GM12878 (cell line): ENCODE measurements around the gene BZW2. TPM values are rescaled to one million over a fixed set of nuclear protein-coding genes. Genes with fewer than 3 reads are reported as not detected.

Experiments used
- ATAC-seq: fragments of 200-7000 bp; cut with Tn5 transposase; 3 replicates; pipeline ENCODE4 v1.9.1; 2020; ENCODE audit warnings: mild to moderate bottlenecking, moderate library complexity
- BruUV-seq: library from RNA; stranded (reverse); fragments of 400-500 nt; replicated peaks from 2 replicates; lab custom pipeline; 2021; lab: Mats Ljungman, UMichigan
- CTCF ChIA-PET: fragments of 300-600 bp; sonication (Branson Sonifier 250); formaldehyde crosslinking; extraction: SDS; loops from one replicate; lab custom pipeline; 2021; ENCODE audit warnings: inconsistent platforms; lab: Yijun Ruan, JAX
- POLR2A ChIA-PET: fragments of 350-600 bp; formaldehyde crosslinking; extraction: SDS; loops from one replicate; lab custom pipeline; 2021; ENCODE audit warnings: inconsistent platforms; lab: Charles Lee
- RAD21 ChIA-PET: fragments of 300-600 bp; sonication (Branson Sonifier 250); formaldehyde crosslinking; loops from one replicate; lab custom pipeline; 2023; ENCODE audit warnings: antibody characterized with exemption; ENCODE audit not compliant: unreplicated experiment; lab: Charles Lee
- SMC1A ChIA-PET: fragments of 300-600 bp; sonication (Branson Sonifier 250); formaldehyde crosslinking; loops from one replicate; lab custom pipeline; 2023; ENCODE audit not compliant: unreplicated experiment, uncharacterized antibody; lab: Charles Lee
- DNase-seq: peaks from one replicate; pipeline ENCODE4 v3.0.0-alpha.2; 2011; ENCODE audit warnings: low read depth, low spot score
- FAIRE-seq: peaks from 3 replicates; lab custom pipeline; 2011; peaks lifted over from hg19 to GRCh38; lab: Jason Lieb, UNC
- H2AFZ ChIP-seq: 2 replicates; pipeline ENCODE4 v1.6.0; 2011; ENCODE audit warnings: low read depth, low read length, control low read depth; ENCODE audit not compliant: control insufficient read depth
- H3K27ac ChIP-seq: 2 replicates; pipeline ENCODE4 v1.5.1; 2011; ENCODE audit warnings: control low read depth; ENCODE audit not compliant: control insufficient read depth, insufficient read depth
- H3K27me3 ChIP-seq, 2 experiments: replicated peaks in 1 of 2; 2 replicates each; pipeline versions ENCODE4 v1.6.0 to v1.6.1; 2011; ENCODE audit warnings: low read length in 1 of 2; ENCODE audit not compliant: control insufficient read depth in 2 of 2, insufficient read depth in 2 of 2
- H3K36me3 ChIP-seq, 2 experiments: 2 replicates each; pipeline ENCODE4 v1.5.1; 2011; ENCODE audit warnings: low read length in 1 of 2; ENCODE audit not compliant: control insufficient read depth in 2 of 2, insufficient read depth in 2 of 2
- H3K4me1 ChIP-seq: 2 replicates; pipeline ENCODE4 v1.6.1; 2011; ENCODE audit warnings: mild to moderate bottlenecking, low read length, moderate library complexity, mixed read lengths; ENCODE audit not compliant: control insufficient read depth, insufficient read depth
- H3K4me2 ChIP-seq: 2 replicates; pipeline ENCODE4 v1.6.0; 2011; ENCODE audit warnings: control low read depth; ENCODE audit not compliant: control insufficient read depth, insufficient read depth
- H3K4me3 ChIP-seq: fragments of 200-600 bp; sonication (generic); 2 replicates; pipeline ENCODE4 v1.5.1; 2016
- H3K79me2 ChIP-seq: 2 replicates; pipeline ENCODE4 v1.6.0; 2011; ENCODE audit warnings: low read length; ENCODE audit not compliant: control insufficient read depth, insufficient read depth
- H3K9ac ChIP-seq: 2 replicates; pipeline ENCODE4 v1.8.0; 2011; ENCODE audit warnings: low read length, control low read depth, mixed read lengths; ENCODE audit not compliant: control insufficient read depth, insufficient read depth
- H3K9me3 ChIP-seq: replicated peaks from 3 replicates; pipeline ENCODE4 v1.5.1; 2011; ENCODE audit warnings: mild to moderate bottlenecking, low read length; ENCODE audit not compliant: control insufficient read depth, insufficient read depth
- H4K20me1 ChIP-seq: 2 replicates; pipeline ENCODE4 v1.6.0; 2011; ENCODE audit not compliant: control insufficient read depth, insufficient read depth
- FOXK2 ChIP-seq: fragments of 450-650 bp; IDR thresholded peaks from 2 replicates; pipeline ENCODE4 v1.6.1; 2017; ENCODE audit warnings: mild to moderate bottlenecking, moderate library complexity
- IRF5 ChIP-seq: fragments of 450-650 bp; IDR thresholded peaks from 2 replicates; pipeline ENCODE4 v1.6.1; 2017; ENCODE audit warnings: borderline replicate concordance
- PBX3 ChIP-seq: IDR thresholded peaks from 2 replicates; pipeline ENCODE4 v1.6.1; 2011; ENCODE audit warnings: mild to moderate bottlenecking, low read depth, low read length, moderate library complexity; ENCODE audit not compliant: insufficient replicate concordance
- RAD21 ChIP-seq: IDR thresholded peaks from 2 replicates; pipeline ENCODE4 v1.6.1; 2011; ENCODE audit warnings: mild to moderate bottlenecking, low read depth, low read length, moderate library complexity; ENCODE audit not compliant: insufficient read depth
- SIX5 ChIP-seq: IDR thresholded peaks from 2 replicates; pipeline ENCODE4 v1.6.1; 2011; ENCODE audit warnings: mild to moderate bottlenecking, low read depth, low read length, moderate library complexity; ENCODE audit not compliant: severe bottlenecking
- WGBS: methylation state at CpG from one replicate; pipeline ENCODE4 v1.1.6; 2016; ENCODE audit warnings: low lambda C conversion rate; ENCODE audit not compliant: insufficient replicate concordance, insufficient coverage; ENCODE audit errors: missing lambda C conversion rate; 5-methylcytosine and 5-hydroxymethylcytosine counted together
- in situ Hi-C: fragments of 300-500 bp; cut with MboI; formaldehyde crosslinking; loops from 9 replicates; pipeline ENCODE4 v1.14.3; 2018; ENCODE audit warnings: mixed read lengths
- intact Hi-C: fragments of 100-400 bp; cut with micrococcal nuclease; formaldehyde crosslinking; loops from one replicate; pipeline ENCODE4 v1.14.2; 2022; ENCODE audit not compliant: unreplicated experiment
- polyA plus RNA-seq, 11 experiments: library from polyadenylated mRNA; depleted of rRNA in 4 of 11; unstranded in 6 of 11; stranded (reverse) in 5 of 11; fragments of >200 nt; fragmentation: Nextera tagmentation in 4 of 11; fragmentation: Illumina TruSeq in 1 of 11; extraction: Ambion mirVana in 4 of 11; extraction: Trizol in 1 of 11; gene quantifications; 1 replicate in 1 of 11; 2 replicates in 10 of 11; pipeline versions ENCODE4 v1.2.1 to v1.2.3, GENCODE V29; 2011 to 2016; ENCODE audit warnings: inconsistent platforms in 2 of 11, missing spikeins in 2 of 11, low read depth in 1 of 11
- total RNA-seq, 4 experiments: library from RNA; depleted of rRNA in 3 of 4; stranded (reverse); fragments of >200 nt in 3 of 4; fragmentation: Illumina TruSeq in 1 of 4; extraction: Trizol in 1 of 4; gene quantifications; 2 replicates each; pipeline versions ENCODE4 v1.2.1 to v1.2.3, GENCODE V29; 2013 to 2021
- TF ChIP-seq, protein P1 (sequence below): fragments of 150-350 bp; IDR thresholded peaks from 2 replicates; pipeline ENCODE4 v1.6.1; 2016; ENCODE audit warnings: low read depth, low read length

Gene BZW2
- total and polyA plus RNA-seq, 10 of the 15 experiments (the other 5 are each of a cell fraction or from before 2014, with no cell fraction given) = 1.3 to 6.8 (median 3.1) TPM

DNA sequence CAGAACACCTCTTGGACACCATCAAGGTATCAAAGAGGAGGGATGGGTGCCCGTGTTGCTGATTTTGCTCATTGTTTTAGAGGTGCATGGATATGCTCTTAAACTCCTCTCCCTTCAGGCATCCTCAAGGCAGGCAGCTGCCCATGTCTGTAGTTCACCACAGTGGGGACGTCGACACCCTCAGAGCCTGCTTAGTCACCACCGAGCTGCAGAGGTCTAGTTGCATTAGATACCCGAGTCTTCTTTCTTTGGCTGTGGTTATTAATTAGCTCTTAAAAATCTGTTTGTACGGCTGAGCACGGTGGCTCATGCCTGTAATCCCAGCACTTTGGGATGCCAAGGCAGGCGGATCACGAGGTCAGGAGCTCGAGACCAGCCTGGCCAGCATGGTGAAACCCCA is 82.8 kb downstream of the BZW2 start:
- H3K4me3 ChIP-seq = no peak overlapping the region
- no peaks in the 10 kb centered on the region for H3K4me1 ChIP-seq
- H2AFZ ChIP-seq = no peak overlapping the region
- no peaks in the 10 kb centered on the region for H4K20me1 ChIP-seq
- H3K9ac ChIP-seq = no peak overlapping the region
- no peaks in the 10 kb centered on the region for H3K27me3 ChIP-seq
- ChIA-PET CTCF (no interaction called here), SMC1A (no interaction called here), POLR2A (no interaction called here), RAD21 (no interaction called here)
- TF ChIP-seq FOXK2 = no peak
- TF ChIP-seq, protein P1, sequence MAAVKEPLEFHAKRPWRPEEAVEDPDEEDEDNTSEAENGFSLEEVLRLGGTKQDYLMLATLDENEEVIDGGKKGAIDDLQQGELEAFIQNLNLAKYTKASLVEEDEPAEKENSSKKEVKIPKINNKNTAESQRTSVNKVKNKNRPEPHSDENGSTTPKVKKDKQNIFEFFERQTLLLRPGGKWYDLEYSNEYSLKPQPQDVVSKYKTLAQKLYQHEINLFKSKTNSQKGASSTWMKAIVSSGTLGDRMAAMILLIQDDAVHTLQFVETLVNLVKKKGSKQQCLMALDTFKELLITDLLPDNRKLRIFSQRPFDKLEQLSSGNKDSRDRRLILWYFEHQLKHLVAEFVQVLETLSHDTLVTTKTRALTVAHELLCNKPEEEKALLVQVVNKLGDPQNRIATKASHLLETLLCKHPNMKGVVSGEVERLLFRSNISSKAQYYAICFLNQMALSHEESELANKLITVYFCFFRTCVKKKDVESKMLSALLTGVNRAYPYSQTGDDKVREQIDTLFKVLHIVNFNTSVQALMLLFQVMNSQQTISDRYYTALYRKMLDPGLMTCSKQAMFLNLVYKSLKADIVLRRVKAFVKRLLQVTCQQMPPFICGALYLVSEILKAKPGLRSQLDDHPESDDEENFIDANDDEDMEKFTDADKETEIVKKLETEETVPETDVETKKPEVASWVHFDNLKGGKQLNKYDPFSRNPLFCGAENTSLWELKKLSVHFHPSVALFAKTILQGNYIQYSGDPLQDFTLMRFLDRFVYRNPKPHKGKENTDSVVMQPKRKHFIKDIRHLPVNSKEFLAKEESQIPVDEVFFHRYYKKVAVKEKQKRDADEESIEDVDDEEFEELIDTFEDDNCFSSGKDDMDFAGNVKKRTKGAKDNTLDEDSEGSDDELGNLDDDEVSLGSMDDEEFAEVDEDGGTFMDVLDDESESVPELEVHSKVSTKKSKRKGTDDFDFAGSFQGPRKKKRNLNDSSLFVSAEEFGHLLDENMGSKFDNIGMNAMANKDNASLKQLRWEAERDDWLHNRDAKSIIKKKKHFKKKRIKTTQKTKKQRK = no peak
- no TSS peak for BruUV-seq
- intact Hi-C loops = no loop called here
- no peaks in the 10 kb centered on the region for H3K9me3 ChIP-seq
- FAIRE-seq (no peak), ATAC-seq (no peak), DNase-seq (no peak)
- H3K4me2 ChIP-seq = no peak overlapping the region
- no peaks in the 10 kb centered on the region for H3K79me2 ChIP-seq
- in situ Hi-C loops = no loop called here
- WGBS = 52% methylated on average over 10 of the region's 10 CpGs
- H3K27ac ChIP-seq = no peak overlapping the region
- no peaks in the 10 kb centered on the region for H3K36me3 ChIP-seq

GRCh38 chr7:16729541-16729940 is 83.6 kb downstream of the BZW2 start:
- Histone ChIP-seq H3K4me3 (no peak overlapping the region), H3K27ac (no peak overlapping the region), H3K79me2 (no peaks in the 10 kb centered on the region), H3K4me2 (no peak overlapping the region), H3K36me3 (no peaks in the 10 kb centered on the region), H3K9me3 (no peaks in the 10 kb centered on the region), H3K4me1 (no peaks in the 10 kb centered on the region), H3K27me3 (no peaks in the 10 kb centered on the region), H3K9ac (no peak overlapping the region), H4K20me1 (no peaks in the 10 kb centered on the region), H2AFZ (no peak overlapping the region)
- ChIA-PET SMC1A (no interaction called here), POLR2A (no interaction called here), RAD21 (no interaction called here), CTCF (no interaction called here)
- ATAC-seq = no peak
- intact Hi-C loops (no loop called here), in situ Hi-C loops (no loop called here)
- BruUV-seq = no TSS peak
- FAIRE-seq = no peak
- 21% methylated on average over 2 of the region's 2 CpGs for WGBS
- no peak for DNase-seq
- TF ChIP-seq PBX3 = no peak
- no peak for TF ChIP-seq SIX5
- TF ChIP-seq RAD21 = no peak
- no peak for TF ChIP-seq IRF5
- TF ChIP-seq, protein P1 = no peak
